GM12891 (cell line): ENCODE data around the gene PLD1.
"Not testable (repeated sequence)": the region's sequence is repeated elsewhere in the genome, so short reads cannot be mapped to it uniquely, and the experiment has no call there.

Experiments
- DNase-seq: peaks from one replicate; pipeline ENCODE4 v3.0.0; 2011; ENCODE audit warnings: low spot score; ENCODE audit not compliant: insufficient read length
- FAIRE-seq: peaks from 2 replicates; lab custom pipeline; 2011; peaks lifted over from hg19 to GRCh38; lab: Jason Lieb, UNC
- PAX5 ChIP-seq: IDR thresholded peaks from 2 replicates; pipeline ENCODE4 v1.6.1; 2011; ENCODE audit warnings: low read length, moderate library complexity, mild to moderate bottlenecking; ENCODE audit not compliant: insufficient read depth, severe bottlenecking
- POLR2A ChIP-seq: IDR thresholded peaks from 2 replicates; pipeline ENCODE4 v1.6.1; 2011; ENCODE audit warnings: low read depth, low read length, control low read depth
- POLR2AphosphoS5 ChIP-seq: IDR thresholded peaks from 2 replicates; pipeline ENCODE4 v1.6.1; 2011; ENCODE audit warnings: low read depth, low read length, control low read depth
- POU2F2 ChIP-seq: IDR thresholded peaks from 2 replicates; pipeline ENCODE4 v1.6.1; 2011; ENCODE audit warnings: low read depth, mild to moderate bottlenecking, control low read depth, low read length, moderate library complexity
- SPI1 ChIP-seq: IDR thresholded peaks from 2 replicates; pipeline ENCODE4 v1.6.1; 2011; ENCODE audit warnings: low read depth, low read length, control low read depth
- TAF1 ChIP-seq: IDR thresholded peaks from 2 replicates; pipeline ENCODE4 v1.6.1; 2011; ENCODE audit warnings: low read depth, low read length, control low read depth

Gene PLD1

GRCh38 chr3:171649267-171649666 lies 161.0 kb downstream of the PLD1 start:
- DNase-seq = no peak
- TF ChIP-seq POLR2A (no peak), POU2F2 (no peak), SPI1 (no peak), TAF1 (no peak), POLR2AphosphoS5 (no peak), PAX5 (no peak)
- no peak for FAIRE-seq

- no peak for TF ChIP-seq TAF1
- TF ChIP-seq POU2F2 = no peak
- TF ChIP-seq POLR2AphosphoS5 = no peak
- TF ChIP-seq PAX5 = no peak
- no peak for TF ChIP-seq POLR2A
- TF ChIP-seq SPI1 = no peak
- no peak for DNase-seq
- no peak for FAIRE-seq
Observed at GRCh38 chr3:171648069-171648468, 162.2 kb downstream of the PLD1 start.

DNA sequence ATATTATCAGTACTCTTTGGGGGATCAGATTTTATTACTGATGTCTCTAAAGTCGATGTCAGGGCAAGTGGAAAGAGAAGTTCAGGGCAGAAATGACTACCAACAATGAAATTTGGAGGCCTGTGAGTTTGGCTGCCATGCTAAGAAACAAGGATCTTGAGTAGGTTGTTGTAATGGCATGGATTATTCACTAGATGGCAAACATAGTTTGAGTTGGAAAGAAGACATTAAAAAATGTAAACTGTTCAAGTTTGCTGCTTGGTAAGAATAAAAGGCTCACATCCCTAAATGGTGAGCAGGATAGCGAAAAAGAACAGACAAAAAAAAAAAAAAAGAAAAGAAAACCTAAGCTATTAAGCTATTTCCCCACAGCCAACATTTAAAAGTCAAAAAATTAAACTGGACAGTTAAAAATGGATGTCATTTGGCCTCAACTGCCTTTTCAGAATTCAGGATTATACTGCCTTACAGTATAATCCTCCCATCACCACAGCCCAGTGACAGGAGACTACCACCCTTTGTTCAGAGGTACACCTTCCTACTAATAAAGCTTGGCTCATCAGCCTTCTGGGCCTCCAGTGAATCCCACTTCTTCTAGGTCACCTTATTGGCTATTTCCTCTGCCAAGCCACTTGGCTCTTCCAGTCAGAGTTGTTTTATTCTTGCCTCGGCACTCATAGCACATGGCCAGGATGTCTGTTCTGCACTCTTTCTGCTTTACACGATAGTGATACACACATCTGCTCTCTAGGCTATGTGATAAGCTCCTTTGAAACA lies 163.7 kb downstream of the PLD1 start:
- TF ChIP-seq TAF1 = no peak
- no peak for TF ChIP-seq POLR2AphosphoS5
- TF ChIP-seq PAX5 = no peak
- TF ChIP-seq POLR2A = no peak
- FAIRE-seq = peak; percentile 82
- DNase-seq = peak; percentile 21

- no peak for FAIRE-seq
- TF ChIP-seq POLR2AphosphoS5 = no peak
- no peak for TF ChIP-seq POLR2A
- no peak for TF ChIP-seq SPI1
- TF ChIP-seq TAF1 = no peak
- DNase-seq = no peak
Observed at GRCh38 chr3:171644681-171645080, 165.6 kb downstream of the PLD1 start.

- FAIRE-seq (no peak), DNase-seq (no peak)
- TF ChIP-seq TAF1 (no peak), POLR2A (no peak), SPI1 (no peak), POU2F2 (no peak), POLR2AphosphoS5 (no peak), PAX5 (no peak)
Observed at GRCh38 chr3:171643681-171644080, 166.6 kb downstream of the PLD1 start.

DNA sequence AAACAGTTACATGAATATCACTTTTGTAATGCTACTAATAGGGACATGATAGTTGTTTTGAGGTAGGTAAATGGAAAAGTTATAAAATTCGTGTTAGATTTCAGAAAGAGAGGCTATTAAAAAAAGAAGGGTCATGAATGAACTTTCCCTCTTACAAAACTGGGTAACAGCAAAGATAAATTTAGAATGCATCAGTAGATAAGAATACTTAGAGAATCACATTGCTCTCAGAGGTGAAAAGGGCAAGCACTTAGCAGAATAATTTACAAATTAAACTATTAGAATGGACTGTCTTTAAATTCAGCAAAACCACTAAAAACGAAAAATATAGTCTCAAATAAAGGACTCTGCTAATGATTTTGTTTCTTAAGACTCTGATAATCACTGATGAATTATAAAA lies 167.2 kb downstream of the PLD1 start:
- TF ChIP-seq TAF1 (no peak), POLR2AphosphoS5 (no peak), SPI1 (no peak), POU2F2 (no peak), PAX5 (no peak), POLR2A (no peak)
- no peak for FAIRE-seq
- DNase-seq = no peak

DNA sequence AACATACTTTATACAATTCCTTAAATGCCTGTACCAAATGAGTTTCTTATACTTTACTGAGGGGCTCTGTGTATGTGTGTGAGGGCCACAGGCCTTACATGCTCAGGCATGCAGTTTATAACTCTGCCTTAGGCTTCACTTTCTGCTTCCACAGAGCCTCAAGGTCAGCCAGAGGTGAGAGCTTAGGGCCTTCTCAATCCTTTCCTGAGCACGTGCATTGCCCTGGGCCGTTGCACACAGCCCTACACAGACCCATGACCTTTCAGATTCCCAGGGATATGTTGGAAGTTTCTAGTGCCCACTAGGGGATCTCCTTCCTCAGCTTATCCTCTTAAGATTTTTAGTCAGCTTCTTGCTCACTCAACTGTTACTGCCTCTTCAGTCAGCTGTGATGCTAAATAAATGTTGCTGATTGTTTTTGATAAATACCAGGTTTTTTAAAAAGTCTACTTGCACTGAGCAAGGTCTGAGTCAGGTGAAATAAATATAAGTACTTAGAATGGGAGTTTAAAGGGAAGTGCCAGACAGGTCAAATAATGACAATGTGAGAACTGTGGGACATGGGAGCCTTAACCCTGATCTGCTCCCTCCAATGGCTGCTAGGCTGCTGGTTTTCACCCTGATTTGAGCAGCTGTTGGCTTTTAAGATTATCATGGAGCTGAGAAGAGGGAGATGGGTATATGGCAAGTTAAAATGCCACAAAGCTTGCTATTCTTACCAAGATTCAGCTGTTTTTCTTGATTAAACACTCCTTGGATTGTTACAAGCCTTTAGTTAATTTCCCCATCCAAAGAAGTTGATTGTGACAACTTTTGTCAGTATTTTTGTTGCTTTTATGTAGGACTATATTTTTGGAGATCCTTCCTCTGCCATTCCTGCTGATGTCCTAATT lies 169.5 kb downstream of the PLD1 start:
- FAIRE-seq = no peak
- TF ChIP-seq SPI1 (no peak), POLR2A (no peak), PAX5 (no peak), POLR2AphosphoS5 (no peak), TAF1 (no peak), POU2F2 (no peak)
- no peak for DNase-seq

GRCh38 chr3:171636666-171637065 lies 173.6 kb downstream of the PLD1 start:
- TF ChIP-seq POLR2AphosphoS5 = no peak
- TF ChIP-seq POLR2A = no peak
- no peak for TF ChIP-seq SPI1
- no peak for TF ChIP-seq PAX5
- TF ChIP-seq POU2F2 = no peak
- TF ChIP-seq TAF1 = no peak
- FAIRE-seq (no peak), DNase-seq (no peak)

- DNase-seq (no peak), FAIRE-seq (no peak)
- TF ChIP-seq SPI1 (no peak), TAF1 (no peak), PAX5 (no peak), POLR2A (no peak), POLR2AphosphoS5 (no peak), POU2F2 (no peak)
Observed at GRCh38 chr3:171632766-171633165, 177.5 kb downstream of the PLD1 start.

DNA sequence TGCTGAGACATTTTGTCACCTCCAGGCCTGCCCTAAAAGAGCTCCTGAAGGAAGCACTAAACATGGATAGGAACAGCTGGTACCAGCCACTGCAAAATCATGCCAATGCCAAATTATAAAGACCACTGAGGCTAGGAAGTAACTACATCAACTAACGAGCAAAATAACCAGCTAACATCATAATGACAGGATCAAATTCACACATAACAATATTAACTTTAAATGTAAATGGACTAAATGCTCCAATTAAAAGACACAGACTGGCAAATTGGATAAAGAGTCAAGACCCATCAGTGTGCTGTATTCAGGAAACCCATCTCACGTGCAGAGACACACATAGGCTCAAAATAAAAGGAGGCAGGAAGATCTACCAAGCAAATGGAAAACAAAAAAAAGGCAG lies 183.5 kb downstream of the PLD1 start:
- not testable (repeated sequence) for FAIRE-seq, DNase-seq
